NCI-H2081 treated with DMSO at 0.1 percent for 48 hours (cell line): ENCODE data around the gene MRPL58.
"Not testable (repeated sequence)": the region's sequence is repeated elsewhere in the genome, so short reads cannot be mapped to it uniquely, and the experiment has no call there.

Experiments
- DNase-seq: peaks from one replicate; lab custom pipeline; 2025; lab: John Stamatoyannopoulos, UW

MRPL58 gene

DNA sequence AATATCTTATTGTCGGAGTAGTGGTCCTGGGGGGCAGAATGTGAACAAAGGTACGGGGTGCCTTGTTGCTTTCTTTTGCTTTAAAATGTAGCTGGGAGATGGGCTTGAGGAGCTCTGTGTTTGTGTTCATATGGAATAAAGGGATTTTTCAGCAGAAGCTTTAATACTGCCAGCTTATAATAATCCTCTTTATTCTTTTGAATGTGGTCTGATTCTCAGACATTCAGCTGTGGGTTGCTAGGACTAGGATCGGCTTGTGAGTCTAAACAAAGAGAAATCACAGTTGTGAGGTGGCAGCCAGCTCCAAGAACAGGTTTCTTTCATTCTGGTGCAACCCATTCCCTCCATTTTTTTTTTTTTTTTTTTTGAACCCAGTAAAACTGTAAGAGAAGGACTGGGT is 7.2 kb downstream of the MRPL58 start:
- no peak for DNase-seq

DNA sequence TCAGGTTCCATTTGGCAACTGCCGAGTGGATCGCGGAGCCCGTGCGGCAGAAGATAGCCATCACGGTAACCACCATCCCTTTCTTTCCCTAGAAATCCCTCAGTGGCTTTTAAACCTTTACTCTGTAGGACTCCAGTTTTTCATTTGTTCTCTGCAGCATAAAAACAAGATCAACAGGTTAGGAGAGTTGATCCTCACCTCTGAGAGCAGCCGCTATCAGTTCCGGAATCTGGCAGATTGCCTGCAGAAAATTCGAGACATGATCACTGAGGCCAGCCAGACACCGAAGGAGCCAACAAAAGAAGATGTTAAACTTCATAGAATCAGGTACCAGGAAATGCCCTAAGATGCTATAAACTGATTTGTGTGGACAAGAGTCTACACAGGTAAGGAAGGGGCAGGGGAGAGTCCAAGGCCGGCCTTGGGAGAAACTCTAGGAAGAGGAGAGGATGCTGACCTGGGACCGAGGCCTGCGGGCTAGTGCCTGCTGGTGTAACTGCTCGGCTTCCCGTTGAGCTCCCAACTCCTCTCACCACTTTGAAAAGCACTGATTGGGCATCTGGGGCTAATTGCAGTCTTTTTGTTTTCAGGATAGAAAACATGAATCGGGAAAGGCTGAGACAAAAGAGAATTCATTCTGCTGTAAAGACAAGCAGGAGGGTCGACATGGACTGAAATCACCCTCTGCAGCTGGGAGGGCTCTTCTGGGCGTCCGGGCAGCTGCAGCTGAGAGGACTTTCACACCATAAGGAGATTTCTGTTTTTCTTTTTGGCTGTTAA is 8.1 kb downstream of the MRPL58 start:
- DNase-seq, result no peak

DNA sequence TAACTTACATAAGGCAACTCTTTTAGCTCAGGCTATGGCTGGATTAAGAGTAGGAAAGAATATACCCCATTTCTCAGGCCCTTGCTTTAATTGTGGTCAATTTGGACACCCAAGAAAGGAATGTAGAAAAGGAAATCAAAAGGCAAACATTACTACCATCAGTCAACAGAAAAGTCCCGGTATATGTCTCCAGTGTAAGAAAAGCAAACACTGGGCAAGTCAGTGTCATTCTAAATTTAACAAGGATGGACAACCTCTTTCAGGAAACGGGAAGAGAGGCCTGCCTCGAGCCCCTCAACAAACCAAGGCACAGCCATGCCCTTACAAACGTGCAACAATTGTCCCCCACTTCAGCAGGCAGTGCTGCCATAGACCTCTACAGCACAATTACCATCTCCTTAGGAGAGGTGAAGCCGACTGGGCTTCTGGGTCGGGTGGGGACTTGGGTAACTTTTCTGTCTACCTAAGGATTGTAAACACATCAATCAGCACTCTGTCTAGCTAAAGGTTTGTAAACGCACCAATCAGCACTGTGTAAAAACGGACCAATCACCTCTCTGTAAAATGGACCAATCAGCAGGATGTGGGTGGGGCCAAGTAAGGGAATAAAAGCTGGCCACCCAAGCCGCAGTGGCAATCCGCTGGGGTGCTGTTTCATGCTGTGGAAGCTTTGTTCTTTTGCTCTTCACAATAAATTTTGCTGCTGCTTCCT is 12.4 kb downstream of the MRPL58 start:
- no peak for DNase-seq

- not testable (repeated sequence) for DNase-seq
These were observed 12.9 kb downstream of the MRPL58 start for GRCh38 chr17:75025398-75025734.

DNA sequence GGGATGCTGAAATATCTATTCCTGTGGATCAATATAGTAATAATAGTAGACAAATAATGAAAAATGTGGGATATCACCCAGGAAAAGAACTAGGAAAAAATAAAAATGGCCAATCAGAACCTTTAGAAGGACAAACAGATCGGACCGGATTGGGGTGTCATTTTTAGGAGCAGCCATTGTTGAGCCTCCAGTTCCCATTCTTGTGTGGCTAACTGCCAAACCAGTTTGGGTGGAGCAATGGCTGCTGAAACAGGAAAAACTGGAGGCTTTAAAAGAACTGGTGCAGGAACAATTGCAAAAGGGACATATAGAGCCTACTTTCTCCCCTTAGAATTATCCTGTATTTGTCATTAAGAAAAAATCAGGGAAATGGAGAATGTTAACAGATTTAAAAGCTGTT is 14.2 kb downstream of the MRPL58 start:
- DNase-seq, result not testable (repeated sequence)

DNA sequence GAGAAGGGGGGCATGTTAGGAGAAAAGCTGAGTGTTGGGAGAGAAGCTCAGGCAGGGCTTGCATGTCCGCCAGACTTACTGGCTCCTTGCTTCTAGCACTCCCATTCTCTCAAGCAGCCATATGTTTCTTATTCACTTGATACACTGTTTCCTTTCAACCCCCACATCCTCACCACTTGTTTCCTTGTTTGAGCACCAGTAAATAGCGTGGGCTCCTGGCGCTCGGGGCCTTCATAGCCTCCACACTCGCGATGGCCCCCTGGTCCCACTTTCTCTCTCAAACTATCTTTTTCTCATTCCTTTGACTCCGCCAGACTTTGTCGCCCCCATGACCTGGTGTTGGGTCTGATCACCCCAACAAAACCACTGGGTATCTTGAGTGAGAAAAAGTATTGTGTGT is 17.7 kb downstream of the MRPL58 start:
- DNase-seq, result no peak

- DNase-seq, result peak; percentile 47
These were observed 19.7 kb downstream of the MRPL58 start for GRCh38 chr17:75031972-75032719.

GRCh38 chr17:75032720-75033280 is 20.3 kb downstream of the MRPL58 start:
- no peak for DNase-seq

- DNase-seq, result peak; percentile 78
These were observed 21.1 kb downstream of the MRPL58 start for GRCh38 chr17:75033346-75034235.

DNA sequence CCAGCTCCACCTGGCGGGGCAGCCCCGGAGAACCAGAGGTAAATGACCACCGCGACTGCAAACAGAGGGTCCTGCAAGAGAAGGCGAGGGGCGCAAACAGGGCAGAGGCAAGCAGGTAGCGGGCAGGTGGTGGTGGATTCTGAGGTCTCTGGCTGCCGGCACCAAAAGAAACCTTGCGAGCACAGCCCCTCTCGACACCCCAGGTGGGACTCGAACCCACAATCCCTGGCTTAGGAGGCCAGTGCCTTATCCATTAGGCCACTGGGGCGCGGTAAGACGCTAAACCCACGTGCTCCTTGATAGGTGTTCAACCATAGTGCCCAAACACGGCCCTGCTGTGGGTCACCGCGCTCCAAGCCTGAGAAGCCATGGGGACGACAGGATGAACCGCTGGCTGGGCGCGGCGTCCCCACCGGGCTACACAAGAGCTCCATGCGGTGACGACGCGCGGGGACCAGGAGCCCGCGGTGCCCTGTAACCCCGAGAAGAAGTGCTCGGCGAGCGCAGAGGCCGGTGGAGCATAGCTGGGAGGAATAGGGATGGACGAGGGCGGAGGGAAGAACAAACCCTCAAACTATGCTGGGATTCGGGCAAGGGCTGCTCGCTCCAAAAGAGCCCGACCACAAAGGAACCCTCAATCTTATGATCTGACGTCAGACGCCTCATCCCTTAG is 21.9 kb downstream of the MRPL58 start:
- DNase-seq, result peak; percentile 74

- DNase-seq, result no peak
These were observed 24.3 kb downstream of the MRPL58 start for GRCh38 chr17:75036643-75037268.

- no peak for DNase-seq
These were observed 26.8 kb downstream of the MRPL58 start for GRCh38 chr17:75039238-75039637.

DNA sequence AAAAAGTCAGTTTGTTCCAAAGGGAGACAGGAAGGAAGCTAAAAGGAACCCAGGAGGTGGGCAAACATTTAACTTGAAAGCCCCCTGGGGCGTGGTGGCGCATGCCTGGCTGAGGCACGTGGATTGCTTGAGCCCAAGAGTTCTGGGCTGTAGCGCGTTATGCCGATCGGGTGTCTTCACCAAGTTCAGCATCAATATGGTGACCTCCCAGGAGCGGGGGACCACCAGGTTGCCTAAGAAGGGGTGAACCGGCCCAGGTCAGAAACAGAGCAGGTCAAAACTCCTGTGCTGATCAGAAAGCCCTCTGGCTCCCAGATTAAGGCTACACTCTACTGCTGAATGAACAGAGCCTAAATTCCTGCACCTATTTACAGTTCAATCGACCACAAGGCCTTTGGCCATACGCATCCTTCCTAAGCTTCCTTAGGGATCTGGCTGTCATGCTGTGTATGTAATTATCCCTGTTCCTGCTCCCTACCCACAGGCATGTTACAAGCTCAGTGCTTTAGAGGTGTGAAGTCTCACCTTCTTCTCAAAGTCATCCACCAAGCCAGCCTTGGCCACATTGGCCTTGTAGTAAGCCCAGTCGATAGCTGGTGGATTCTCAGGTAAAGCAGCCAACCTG is 29.3 kb downstream of the MRPL58 start:
- DNase-seq, result no peak

GRCh38 chr17:75043789-75044188 is 31.3 kb downstream of the MRPL58 start:
- DNase-seq, result not testable (repeated sequence)

DNA sequence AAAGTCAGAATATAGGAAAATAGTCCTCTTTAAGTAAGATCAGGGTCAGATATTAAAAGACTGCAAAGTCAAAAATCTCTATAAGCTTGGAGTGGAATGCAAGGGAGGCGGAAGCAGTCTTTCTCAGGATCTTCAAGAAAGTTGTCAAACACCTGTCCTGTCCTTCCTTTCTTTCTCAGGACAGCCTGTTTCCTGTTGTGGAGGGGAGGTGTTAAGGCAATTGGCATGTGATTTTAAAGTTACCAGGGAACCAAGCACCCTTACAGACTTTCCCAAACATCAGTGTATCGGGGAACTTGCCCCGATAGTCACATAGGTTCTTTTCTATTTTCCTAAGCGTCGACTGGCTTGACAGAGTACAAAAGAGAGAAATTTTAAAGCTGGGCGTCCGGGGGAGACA is 32.2 kb downstream of the MRPL58 start:
- DNase-seq, result no peak

DNA sequence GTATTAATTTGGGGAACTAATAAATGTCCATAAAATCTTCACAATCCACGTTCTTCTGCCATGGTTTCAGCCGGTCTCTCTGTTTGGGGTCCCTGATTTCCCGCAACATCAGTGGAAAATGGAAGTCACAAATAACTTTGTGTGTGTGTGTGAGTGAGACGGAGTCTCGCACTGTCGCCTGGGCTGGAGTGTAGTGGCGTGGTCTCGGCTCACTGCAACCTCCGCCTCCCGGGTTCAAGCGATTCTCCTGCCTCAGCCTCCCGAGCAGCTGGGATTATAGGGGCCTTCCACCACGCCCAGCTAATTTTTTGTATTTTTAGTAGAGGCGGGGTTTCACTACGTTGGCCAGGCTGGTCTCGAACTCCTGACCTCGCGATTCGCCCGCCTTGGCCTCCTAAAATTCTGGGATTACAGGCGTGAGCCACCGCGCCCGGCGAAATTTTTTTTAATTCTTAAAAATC is 33.5 kb downstream of the MRPL58 start:
- DNase-seq, result not testable (repeated sequence)

DNA sequence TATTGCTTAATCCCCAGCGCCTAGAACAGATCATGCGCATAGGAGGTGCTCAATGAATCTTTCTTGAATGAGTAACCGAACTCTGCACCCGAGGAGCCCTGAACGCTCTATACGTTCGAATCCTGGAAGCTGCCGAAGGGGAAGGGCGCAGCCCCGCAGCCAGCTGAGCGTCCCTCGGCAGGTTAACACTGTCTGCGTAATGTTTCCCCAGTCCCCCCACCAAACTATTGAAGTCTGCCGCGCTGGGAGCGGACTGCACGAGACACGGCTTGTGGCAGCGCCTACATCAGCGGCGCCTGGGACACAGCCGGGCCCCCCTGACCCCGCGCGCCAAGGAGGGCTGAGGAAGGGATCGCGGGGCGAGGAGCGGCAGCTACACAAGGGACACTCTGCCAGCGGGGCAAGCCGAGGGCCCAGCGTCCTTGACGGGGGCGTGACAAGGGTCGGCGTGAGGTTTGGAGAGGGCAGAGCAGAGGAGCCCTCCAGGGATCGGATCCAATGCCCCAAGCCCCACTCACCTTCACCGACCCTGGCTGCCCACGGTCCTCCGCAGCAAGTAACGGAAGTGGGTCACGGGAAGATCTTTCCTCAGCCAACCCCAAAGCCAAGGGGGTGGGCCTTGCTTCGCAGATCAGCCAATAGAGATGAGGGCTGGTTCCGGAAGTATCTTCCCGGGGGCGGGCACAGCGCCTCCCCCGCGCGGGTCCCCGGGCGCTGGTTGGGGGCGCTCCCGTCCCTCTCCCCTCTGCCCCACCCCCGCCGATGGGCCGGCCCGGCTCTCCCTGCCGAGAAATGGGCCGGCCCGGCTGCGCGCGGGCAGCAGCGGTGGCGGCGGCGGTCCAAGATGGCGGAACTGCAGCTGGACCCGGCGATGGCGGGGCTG is 34.2 kb downstream of the MRPL58 start, which contains the start of the genes ATP5PD and KCTD2:
ATP5PD (minus strand) TSS at position 563 of the 883 bp plus-strand sequence. CDS start 4,319 bp downstream, outside the sequence.
KCTD2 (plus strand) TSS at position 819 of the 883 bp plus-strand sequence; CDS start at position 845, 26 bp downstream.
- DNase-seq, result peak; percentile 91

- no peak for DNase-seq
These were observed 35.1 kb downstream of the MRPL58 start for GRCh38 chr17:75047398-75048098.
